HFF-Myc (cell line): Measurements from ENCODE around the gene TEAD1.

Source experiments
- DNase-seq: peaks from one replicate; pipeline ENCODE4 v3.0.0-alpha.2; 2011; ENCODE audit warnings: low read depth; ENCODE audit errors: extremely low read depth
- H3K4me3 ChIP-seq: replicated peaks from 2 replicates; pipeline ENCODE4 v1.5.1; 2011; ENCODE audit warnings: low read depth, mild to moderate bottlenecking, control low read depth, low read length
- CTCF ChIP-seq: IDR thresholded peaks from 2 replicates; pipeline ENCODE4 v1.5.1; 2012; ENCODE audit warnings: mild to moderate bottlenecking, low read depth, low read length, control low read depth; ENCODE audit errors: missing control alignments

TEAD1 gene

GRCh38 chr11:12930850-12931249 is 256.6 kb downstream of the TEAD1 start:
- H3K4me3 ChIP-seq: no peak overlapping the region
- no peak for DNase-seq
- no peak for TF ChIP-seq CTCF

- no peak for TF ChIP-seq CTCF
- H3K4me3 ChIP-seq: no peak overlapping the region
- no peak for DNase-seq
These were observed 258.3 kb downstream of the TEAD1 start for GRCh38 chr11:12932485-12932884.

GRCh38 chr11:12936200-12936599 is 262.0 kb downstream of the TEAD1 start:
- TF ChIP-seq CTCF: no peak
- H3K4me3 ChIP-seq: no peak overlapping the region
- DNase-seq: no peak

- no peak for TF ChIP-seq CTCF
- H3K4me3 ChIP-seq: no peak overlapping the region
- DNase-seq: peak; percentile 29
These were observed 264.5 kb downstream of the TEAD1 start for GRCh38 chr11:12938590-12939247.

GRCh38 chr11:12941671-12942070 is 267.4 kb downstream of the TEAD1 start:
- H3K4me3 ChIP-seq: no peak overlapping the region
- no peak for DNase-seq
- no peak for TF ChIP-seq CTCF

- no peak overlapping the region for H3K4me3 ChIP-seq
- no peak for TF ChIP-seq CTCF
- no peak for DNase-seq
These were observed 267.9 kb downstream of the TEAD1 start for GRCh38 chr11:12942157-12942556.

- TF ChIP-seq CTCF: no peak
- no peak overlapping the region for H3K4me3 ChIP-seq
- DNase-seq: no peak
These were observed 269.1 kb downstream of the TEAD1 start for GRCh38 chr11:12943311-12943710.
